ENCODE results near the gene CRYGN.

Gene CRYGN

GRCh38 chr7:151405056-151405455 is 34.9 kb downstream of the CRYGN start:
- no peak for DNase-seq

DNA sequence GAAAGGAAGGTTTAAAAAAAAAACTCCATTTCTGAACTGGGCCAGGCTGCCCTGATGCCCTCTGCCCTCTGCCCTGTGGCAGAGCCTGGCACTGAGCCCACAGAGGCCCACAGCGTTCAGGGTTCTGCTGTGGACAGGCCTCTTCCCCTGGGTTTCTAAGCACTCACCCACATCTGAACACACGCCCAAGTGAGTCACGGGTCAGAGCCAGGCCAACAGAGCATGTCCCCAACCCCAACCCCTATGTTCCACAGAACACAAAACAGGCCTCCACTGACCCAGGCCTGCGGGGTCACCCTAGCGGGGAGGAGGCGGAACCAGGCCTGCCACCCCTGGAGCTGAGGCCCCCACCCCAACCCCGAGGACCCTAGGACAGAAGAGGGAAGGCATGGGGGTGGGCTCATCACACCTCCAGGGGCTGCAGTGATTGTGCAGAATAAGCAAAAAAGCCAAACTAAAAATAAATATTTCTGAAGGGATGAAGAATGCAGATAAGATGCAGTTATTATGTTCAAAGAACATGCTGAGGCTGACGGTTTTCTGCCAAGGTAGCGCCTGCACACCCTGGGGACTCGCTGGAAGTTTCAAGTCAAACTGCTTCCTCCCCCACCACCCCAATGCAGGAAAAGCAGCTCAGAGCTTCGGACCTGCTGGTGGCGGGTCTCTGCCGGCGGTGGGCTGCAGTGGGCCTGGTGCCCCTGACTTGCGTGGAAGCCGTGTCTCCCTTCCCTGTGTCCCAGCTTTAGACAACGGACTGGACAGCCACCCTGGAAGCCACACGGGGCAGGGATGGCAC is 35.5 kb downstream of the CRYGN start:
- DNase-seq, result peak; percentile 70

GRCh38 chr7:151403764-151404163 is 36.2 kb downstream of the CRYGN start:
- no peak for DNase-seq

- DNase-seq, result no peak
Observed at GRCh38 chr7:151402029-151402835, 37.7 kb downstream of the CRYGN start.

- no peak for DNase-seq
Observed at GRCh38 chr7:151400626-151401315, 39.2 kb downstream of the CRYGN start.

DNA sequence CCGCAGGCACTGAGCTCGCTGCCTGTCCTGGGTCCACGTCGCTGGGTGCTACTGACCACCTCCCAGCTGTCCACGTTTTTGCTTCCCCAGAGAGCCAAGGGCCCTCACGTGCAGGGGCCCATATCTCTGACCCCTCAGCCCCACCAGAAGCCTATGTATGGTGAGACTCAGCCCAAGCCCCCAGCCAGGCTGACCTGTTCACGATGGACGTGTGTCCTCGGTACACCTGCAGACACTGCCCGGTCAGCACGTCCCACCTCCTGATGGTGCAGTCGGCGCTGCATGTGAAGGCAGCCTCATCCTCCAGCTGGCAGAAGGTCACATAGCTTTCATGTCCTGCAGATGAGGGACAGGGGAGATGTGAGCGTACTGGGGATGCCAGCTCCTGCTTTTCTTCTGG is 40.0 kb downstream of the CRYGN start:
- DNase-seq, result no peak

DNA sequence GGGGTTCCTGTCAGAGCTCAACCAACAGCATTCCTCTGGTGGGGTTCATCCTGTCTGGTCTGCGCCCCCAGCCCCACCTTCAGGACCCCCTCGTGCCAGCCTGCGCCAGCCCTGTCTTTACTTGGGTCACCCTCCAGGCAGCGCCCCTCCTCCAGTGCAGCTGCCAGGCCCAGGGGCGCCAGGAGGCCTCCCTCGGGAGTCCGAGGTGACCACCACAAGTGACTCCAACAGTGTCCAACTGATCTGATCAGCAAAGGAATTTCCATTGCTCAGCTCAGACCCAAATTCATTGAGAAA is 40.7 kb downstream of the CRYGN start:
- no peak for DNase-seq

DNA sequence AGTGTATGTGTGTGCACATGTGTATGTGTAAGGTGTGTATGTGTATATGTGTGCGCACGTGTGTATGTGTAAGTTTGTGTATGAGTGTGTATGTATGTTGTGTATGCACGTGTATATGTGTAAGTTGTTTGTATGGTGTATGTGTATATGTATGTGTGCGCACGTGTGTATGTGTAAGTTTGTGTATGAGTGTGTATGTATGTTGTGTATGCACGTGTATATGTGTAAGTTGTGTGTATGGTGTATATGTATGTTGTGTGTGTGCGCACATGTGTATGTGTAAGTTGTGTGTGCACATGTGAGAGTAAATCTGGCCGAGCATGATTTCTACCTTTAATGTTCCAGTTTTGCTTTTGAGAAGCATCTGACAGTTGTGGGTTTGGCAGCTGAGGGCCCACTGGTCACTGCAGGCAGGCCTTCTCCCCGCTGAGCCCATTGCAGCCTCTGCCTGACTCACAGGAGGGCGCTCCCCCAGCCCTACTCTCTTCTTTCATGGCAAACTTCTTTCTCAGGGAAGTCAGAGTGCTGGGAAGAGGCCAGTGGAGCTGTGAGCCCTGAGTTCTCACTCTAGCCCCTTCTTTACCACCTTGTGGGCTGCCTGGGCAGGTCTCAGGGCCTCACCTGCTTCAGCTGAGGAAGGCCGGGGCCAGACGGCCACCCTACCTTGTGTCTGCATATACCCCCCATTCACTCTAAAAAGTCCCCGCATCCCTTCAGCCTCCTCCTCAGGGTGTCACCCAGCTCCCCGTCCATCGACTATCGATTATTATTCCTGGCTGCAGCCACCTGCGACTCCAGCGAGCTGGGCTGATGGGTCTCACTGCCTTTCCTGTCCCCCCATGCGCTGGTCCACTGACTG is 41.3 kb downstream of the CRYGN start:
- no peak for DNase-seq

GRCh38 chr7:151397026-151397425 is 42.9 kb downstream of the CRYGN start:
- no peak for DNase-seq

GRCh38 chr7:151396328-151396970 is 43.5 kb downstream of the CRYGN start:
- DNase-seq, result no peak

- DNase-seq, result no peak
Observed at GRCh38 chr7:151395036-151395367, 44.9 kb downstream of the CRYGN start.

DNA sequence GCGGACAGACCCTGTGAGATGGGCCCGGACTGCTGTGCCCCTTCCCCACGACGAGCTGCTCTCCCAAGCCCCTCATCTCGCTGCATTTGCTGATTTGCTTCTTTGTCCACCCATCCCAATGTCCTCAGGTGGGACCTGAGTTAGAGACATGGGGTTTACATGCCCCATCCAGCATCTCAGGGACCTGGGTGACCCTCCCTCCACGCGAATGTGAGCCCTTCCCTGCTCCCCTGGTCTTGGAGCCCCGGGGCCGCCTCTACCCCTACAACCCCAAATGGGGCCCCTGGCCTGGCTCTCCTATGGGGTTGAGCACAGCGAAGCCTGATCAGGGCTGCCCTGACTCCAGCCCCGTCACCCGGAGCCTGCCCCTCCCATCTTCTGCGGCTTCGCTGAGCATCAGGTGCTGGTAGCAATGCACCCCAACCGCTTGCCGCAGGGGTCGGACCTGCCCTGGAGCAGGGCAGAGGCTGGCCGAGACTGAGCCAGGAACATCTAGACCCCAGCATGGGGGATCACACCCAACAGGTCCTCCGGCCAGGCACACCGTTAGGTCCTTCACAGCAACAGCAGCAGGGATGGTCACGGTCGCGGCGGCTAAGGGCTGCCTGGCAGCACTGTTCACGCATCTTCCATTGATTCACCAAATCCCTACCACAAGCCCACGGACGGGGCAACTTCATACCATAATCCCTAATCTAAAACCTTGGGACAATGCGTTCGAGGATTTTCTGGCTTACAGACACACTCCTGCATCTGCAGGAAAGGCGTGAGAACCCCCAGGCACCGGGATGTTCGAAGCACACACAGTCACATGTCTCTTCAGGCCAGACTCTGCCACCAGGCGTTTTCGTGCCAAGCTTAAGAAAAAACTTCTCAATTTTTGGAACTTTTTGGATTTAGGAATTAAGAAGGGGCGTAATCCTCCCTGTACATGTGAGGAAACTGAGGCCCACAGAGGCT is 45.6 kb downstream of the CRYGN start:
- DNase-seq, result no peak

DNA sequence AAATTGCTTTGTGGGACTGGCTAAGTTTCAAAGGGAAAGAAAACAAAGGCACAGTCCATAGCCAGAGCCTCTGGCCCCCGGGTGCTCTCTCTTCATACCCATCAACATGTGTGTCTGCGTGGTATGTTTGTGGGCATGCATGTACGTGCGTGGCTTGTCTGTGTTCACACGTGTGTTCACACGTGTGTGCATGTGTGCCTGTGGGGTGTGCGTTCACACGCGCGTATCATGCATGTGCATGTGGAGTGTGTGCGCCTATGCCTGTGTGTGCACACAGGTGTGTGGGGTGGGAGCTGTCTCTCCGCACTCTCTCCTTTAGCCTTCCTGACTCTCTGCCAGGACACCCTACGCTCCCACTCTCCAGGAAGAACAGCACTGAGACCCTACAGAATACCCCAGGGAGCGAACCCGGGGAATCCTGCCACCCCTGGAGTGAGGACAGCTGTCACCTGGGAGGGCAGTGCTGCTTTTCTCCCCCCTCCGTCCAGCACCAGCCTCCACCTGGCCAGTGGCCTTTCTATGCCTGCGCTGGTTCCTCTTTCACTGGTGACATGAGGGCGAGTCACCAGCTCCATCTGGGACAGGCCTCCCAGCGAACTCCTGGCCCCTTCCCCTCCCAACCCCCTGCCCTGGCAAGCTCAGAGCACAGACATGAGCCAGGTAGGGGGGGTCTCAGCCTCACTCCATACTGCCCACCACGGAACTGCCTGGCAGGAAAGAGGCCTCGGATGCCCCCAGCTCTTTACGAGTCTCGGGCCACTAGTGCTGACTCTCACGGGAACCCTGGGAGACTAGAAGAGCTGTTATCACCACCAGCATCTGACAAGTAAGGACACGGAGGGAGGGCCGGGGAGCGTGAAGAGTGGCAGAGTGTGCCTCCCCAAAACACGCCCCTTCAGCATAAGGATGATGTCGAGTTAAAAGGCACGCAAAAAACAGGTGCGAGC is 46.6 kb downstream of the CRYGN start:
- DNase-seq, result peak; percentile 15

- no peak for DNase-seq
Observed at GRCh38 chr7:151392426-151392825, 47.5 kb downstream of the CRYGN start.

DNA sequence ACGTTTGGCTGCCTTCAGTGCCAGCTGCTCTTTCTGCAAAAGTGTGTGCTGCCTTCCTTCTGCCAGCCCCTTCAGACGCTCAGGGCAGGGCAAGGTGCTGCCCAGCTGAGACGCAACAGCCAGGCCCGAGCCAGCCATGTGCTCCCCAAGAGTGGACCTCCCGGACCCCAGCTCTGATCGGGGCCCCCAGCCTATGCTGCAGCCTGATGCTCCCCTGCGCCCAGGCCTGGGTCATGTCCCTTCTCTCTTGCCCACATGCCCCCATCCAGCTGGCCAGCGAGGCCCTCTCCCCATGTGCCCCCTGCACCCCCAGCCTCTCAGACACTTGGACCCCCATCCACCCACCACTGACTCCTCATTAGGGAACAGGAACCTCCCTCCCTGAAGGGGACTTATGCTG is 47.9 kb downstream of the CRYGN start:
- no peak for DNase-seq

- DNase-seq, result no peak
Observed at GRCh38 chr7:151391358-151391730, 48.6 kb downstream of the CRYGN start.

DNA sequence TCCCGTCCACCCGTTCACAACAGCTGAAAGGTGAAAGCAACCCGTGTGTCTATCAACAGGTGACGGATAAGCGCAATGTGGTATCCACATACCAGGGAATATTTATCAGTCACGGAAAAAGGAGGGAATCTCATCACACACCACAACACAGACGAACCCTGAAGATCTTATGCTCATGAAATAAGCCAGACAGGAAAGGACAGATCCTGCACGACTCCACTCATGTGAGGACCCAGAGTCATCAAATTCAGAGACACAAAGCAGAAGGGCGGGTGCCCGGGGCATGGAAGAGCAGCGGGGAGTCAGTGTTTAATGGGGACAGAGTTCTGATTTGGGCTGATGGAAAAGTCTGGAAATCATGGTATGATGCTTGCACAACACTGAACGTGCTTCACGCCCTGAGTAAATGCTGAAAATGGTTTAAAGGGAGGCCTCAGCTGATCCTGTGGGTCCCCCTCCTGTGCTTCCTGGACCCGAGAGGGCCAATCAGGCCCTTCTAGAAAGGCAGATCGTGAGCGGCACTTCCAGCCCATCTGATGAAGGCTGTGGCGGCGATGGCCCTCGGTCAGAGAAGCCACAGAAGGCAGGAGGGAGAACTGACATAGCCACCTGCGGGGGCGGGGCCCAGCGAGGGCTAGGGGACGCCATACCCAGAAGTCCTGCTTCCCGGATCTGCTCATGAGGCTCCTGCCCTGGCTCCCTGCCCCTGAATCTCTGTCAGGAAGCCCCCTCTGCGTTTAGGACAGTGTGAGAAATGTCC is 49.2 kb downstream of the CRYGN start:
- DNase-seq, result no peak

DNA sequence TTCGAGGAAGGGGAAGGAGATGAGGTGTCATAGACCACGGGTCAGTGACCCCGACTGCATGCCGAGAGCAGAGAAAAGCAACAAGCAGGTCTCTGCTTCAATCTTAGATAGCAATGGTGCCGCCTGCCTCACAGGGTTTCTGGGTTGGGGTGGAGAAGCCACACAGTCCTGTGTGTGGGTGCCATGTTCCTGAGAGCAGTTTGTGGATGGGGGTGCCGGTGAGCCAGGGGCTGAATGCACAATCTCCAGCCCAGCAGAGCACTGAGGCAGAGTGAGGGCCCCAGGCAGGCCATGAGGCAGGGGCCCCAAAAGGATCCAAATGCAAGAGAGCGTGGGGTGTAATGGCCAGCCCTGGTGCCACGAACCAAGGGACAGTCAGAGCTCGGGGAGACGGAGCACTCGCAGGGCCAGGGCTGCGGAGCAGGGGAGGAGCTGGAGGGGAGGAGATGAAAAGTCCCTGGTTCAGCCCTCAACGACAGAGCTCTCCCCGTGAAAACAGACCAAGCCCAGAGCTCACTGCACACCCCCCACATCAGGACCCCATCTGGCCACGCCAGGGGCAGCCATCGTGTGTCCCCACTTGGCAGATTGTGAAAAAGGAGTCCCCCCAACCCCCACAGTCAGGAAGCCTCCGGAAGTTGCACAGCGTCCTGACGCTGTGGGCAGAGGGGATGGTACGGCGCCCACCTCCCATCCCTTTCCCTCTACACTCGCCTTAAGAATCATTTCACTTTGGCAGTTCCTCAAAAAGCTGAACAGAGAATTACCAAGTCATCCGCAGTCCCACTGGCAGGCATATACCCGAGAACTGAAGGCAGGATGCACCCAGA is 50.0 kb downstream of the CRYGN start:
- peak; percentile 31 for DNase-seq
